Activated naive CD8-positive, alpha-beta T cell (primary cell): Measurements from ENCODE around the gene NDUFS8.

Experiments
- H3K27ac Mint-ChIP-seq: one replicate; pipeline ENCODE4 v1.8.0; 2021; ENCODE audit warnings: mixed read lengths
- H3K27me3 Mint-ChIP-seq: one replicate; pipeline ENCODE4 v1.8.0; 2021; ENCODE audit warnings: mixed read lengths
- H3K36me3 Mint-ChIP-seq: one replicate; pipeline ENCODE4 v1.8.0; 2021; ENCODE audit warnings: mixed read lengths
- H3K4me1 Mint-ChIP-seq: one replicate; pipeline ENCODE4 v1.8.0; 2021; ENCODE audit warnings: low read depth, mixed read lengths
- H3K4me3 Mint-ChIP-seq: one replicate; pipeline ENCODE4 v1.8.0; 2021; ENCODE audit warnings: mild to moderate bottlenecking, mixed read lengths
- H3K9me3 Mint-ChIP-seq: one replicate; pipeline ENCODE4 v1.8.0; 2021; ENCODE audit warnings: low read depth, mixed read lengths

The NDUFS8 gene

DNA sequence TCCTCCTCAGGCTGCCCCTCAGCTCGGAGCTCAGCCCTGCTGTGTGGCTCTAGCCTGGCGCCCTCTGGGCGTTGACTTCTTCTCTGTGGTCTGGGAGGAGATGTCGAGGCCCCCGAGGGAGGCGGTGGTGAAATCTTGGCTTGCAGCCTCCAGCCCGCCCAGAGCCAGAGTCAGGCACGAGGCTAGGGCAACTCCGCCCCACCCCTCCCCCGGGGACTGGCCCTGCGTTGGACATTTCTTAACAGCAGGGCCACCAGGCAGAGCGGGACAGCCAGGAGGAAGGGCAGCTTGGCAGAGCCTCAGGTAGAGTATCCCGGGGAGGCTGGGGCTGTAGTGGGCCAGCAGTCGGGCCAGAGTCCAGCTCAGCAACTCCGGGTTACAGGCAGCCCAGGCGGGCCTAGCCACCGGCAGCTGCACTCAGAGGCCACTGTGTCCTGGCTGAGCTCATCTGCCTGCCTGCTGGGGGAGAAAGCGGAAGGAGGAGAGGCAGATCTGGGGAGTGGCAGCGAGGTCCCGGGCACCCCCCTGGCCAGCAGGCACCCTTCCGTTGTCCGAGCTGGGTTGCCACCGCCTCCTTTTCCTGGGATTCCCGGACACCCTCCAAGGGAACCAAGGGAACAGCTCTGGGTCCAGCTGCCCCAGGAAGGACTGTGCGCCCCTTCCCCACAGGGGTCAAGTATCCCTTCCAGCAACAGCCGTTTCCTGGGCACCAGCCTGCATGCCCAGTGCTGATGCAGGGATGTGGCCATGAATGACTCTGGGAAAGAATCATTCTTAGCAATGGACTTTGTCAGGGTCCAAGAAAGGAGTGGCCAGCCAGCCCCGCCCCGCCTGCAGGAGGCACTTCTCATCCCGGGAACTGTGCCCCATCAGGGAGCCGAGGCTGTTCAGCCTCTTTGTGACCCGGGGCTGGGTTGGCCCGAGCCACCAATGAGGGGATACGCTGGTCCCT lies 20.1 kb upstream of the NDUFS8 start, which contains the start of gene ALDH3B1:
Gene ALDH3B1, plus strand, starts transcription at position 238 of the 952 bp plus-strand sequence. CDS start 4,971 bp downstream, outside the sequence.
- Mint-ChIP-seq H3K27ac (no peak within 1 kb of the TSS), H3K4me3 (no peak within 1 kb of the TSS), H3K36me3 (no peaks in the 10 kb centered on the region), H3K9me3 (no peaks in the 10 kb centered on the region), H3K27me3 (no peaks in the 10 kb centered on the region), H3K4me1 (peaks cover 8% of the 10 kb centered on the region)

- Mint-ChIP-seq H3K27ac (no peak overlapping the region), H3K9me3 (no peaks in the 10 kb centered on the region), H3K4me1 (peaks cover 8% of the 10 kb centered on the region), H3K27me3 (no peaks in the 10 kb centered on the region), H3K36me3 (no peaks in the 10 kb centered on the region), H3K4me3 (no peak overlapping the region)
These were observed 19.2 kb upstream of the NDUFS8 start for GRCh38 chr11:68011051-68011943.

DNA sequence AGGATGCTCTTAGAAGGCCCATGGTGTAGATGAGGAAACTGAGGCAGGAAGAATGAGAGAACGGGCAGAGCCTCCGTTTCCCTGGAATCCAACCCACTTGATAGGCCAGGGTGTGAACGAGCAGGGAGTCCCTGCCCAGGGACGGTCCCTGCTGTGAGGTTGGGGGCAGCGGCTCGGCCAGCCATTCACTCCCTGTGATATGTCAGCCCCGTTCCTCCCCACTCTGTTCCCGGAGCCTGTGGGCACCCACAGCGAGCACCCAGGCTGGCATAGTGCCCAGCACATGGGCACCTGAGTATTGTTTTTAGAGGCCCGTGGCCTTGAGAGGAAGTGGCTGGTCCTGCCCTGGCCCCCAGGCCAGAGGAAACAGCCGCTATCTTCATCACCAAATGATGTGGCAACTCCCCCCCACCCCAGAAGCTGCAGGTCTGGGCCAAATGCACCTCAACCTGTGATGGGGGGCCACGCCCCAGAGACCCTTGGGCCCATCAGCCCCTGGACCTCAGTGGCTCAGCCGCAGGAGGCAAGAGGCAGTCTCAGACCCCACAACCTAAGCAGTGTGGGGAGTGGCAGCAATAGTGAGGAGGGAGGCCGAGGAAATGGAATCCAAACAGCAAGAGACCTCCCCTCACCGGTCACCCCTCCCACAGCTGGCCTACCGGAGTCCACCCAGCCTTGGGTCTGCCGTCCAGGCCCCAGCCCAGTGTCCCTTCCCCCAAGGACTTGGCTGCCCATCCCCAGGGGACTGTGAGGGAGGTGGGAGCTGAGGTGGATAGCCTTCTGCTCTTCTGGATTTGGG lies 18.2 kb upstream of the NDUFS8 start:
- H3K4me1 Mint-ChIP-seq: peaks cover 8% of the 10 kb centered on the region
- no peaks in the 10 kb centered on the region for H3K36me3 Mint-ChIP-seq
- H3K9me3 Mint-ChIP-seq: no peaks in the 10 kb centered on the region
- H3K4me3 Mint-ChIP-seq: no peak overlapping the region
- no peak overlapping the region for H3K27ac Mint-ChIP-seq
- no peaks in the 10 kb centered on the region for H3K27me3 Mint-ChIP-seq

GRCh38 chr11:68012843-68013610 lies 17.5 kb upstream of the NDUFS8 start:
- H3K27me3 Mint-ChIP-seq: no peaks in the 10 kb centered on the region
- no peak overlapping the region for H3K4me3 Mint-ChIP-seq
- H3K27ac Mint-ChIP-seq: no peak overlapping the region
- peaks cover 8% of the 10 kb centered on the region for H3K4me1 Mint-ChIP-seq
- no peaks in the 10 kb centered on the region for H3K9me3 Mint-ChIP-seq
- no peaks in the 10 kb centered on the region for H3K36me3 Mint-ChIP-seq

GRCh38 chr11:68013611-68014156 lies 16.8 kb upstream of the NDUFS8 start:
- Mint-ChIP-seq H3K27me3 (no peaks in the 10 kb centered on the region), H3K9me3 (no peaks in the 10 kb centered on the region), H3K36me3 (no peaks in the 10 kb centered on the region), H3K4me3 (no peak overlapping the region), H3K4me1 (peaks cover 8% of the 10 kb centered on the region), H3K27ac (no peak overlapping the region)

- Mint-ChIP-seq H3K9me3 (no peaks in the 10 kb centered on the region), H3K4me1 (peaks cover 4% of the 10 kb centered on the region), H3K27me3 (no peaks in the 10 kb centered on the region), H3K36me3 (no peaks in the 10 kb centered on the region), H3K4me3 (no peak overlapping the region), H3K27ac (no peak overlapping the region)
These were observed 16.1 kb upstream of the NDUFS8 start for GRCh38 chr11:68014157-68014946.

GRCh38 chr11:68014947-68015447 lies 15.5 kb upstream of the NDUFS8 start:
- Mint-ChIP-seq H3K4me1 (no peaks in the 10 kb centered on the region), H3K4me3 (no peak overlapping the region), H3K27ac (no peak overlapping the region), H3K36me3 (no peaks in the 10 kb centered on the region), H3K27me3 (no peaks in the 10 kb centered on the region), H3K9me3 (no peaks in the 10 kb centered on the region)

- H3K36me3 Mint-ChIP-seq: no peaks in the 10 kb centered on the region
- no peaks in the 10 kb centered on the region for H3K4me1 Mint-ChIP-seq
These were observed 15.0 kb upstream of the NDUFS8 start for GRCh38 chr11:68015467-68015866.

GRCh38 chr11:68016161-68016903 lies 14.1 kb upstream of the NDUFS8 start:
- Mint-ChIP-seq H3K9me3 (no peaks in the 10 kb centered on the region), H3K36me3 (no peaks in the 10 kb centered on the region), H3K27ac (no peak overlapping the region), H3K27me3 (no peaks in the 10 kb centered on the region), H3K4me1 (no peaks in the 10 kb centered on the region), H3K4me3 (no peak overlapping the region)

More at GRCh38 chr11:68015467-68015866, 15.0 kb upstream of the NDUFS8 start:
- Mint-ChIP-seq H3K27me3 (no peaks in the 10 kb centered on the region), H3K9me3 (no peaks in the 10 kb centered on the region), H3K27ac (no peak overlapping the region), H3K4me3 (no peak overlapping the region)

DNA sequence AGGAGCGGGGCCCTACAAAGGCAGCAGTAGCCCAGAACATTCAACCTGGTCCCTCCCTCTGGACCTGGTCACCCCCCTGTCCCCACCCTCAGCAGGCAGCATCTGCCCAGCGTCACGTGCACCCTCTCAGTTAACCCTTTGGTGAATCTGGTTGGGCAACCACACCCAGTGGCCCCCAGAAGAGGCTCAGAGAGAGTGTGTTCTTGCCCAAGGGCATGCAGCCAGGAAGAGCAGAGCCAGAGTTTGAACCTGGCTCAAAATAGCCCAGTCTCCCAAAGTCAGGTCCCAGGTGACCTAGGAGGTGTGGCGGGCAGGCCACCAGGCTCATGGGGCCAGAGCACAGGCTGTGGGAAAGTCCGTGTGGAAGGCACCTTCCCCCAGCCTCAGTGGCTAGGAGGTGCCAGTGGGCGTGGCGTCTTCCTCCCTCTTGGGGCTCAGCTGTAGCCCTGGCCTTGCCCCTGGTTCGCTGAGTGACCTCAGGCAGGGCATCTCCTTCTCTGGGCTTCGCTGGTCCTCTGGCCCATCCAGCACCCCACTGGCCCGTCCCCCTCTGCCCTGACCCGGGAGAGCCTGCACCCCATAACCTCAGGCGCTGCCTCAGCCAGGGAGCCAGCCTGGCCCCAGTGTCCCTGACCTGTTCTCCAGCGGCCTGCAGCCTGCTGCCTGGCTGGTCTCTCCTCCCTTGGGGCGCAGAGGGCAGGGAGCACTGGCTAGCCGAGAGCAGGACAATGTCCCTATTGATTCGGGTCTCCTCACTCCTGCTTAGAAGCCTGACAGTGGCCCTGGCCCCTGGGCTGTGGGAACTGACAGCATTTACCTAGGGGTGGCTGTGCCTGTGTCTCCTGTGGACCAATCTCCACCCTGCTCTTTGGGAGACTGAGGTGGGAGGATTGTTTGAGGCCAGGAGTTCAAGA lies 13.3 kb upstream of the NDUFS8 start:
- H3K9me3 Mint-ChIP-seq: no peaks in the 10 kb centered on the region
- no peak overlapping the region for H3K4me3 Mint-ChIP-seq
- no peak overlapping the region for H3K27ac Mint-ChIP-seq
- H3K4me1 Mint-ChIP-seq: no peaks in the 10 kb centered on the region
- no peaks in the 10 kb centered on the region for H3K27me3 Mint-ChIP-seq
- no peaks in the 10 kb centered on the region for H3K36me3 Mint-ChIP-seq

DNA sequence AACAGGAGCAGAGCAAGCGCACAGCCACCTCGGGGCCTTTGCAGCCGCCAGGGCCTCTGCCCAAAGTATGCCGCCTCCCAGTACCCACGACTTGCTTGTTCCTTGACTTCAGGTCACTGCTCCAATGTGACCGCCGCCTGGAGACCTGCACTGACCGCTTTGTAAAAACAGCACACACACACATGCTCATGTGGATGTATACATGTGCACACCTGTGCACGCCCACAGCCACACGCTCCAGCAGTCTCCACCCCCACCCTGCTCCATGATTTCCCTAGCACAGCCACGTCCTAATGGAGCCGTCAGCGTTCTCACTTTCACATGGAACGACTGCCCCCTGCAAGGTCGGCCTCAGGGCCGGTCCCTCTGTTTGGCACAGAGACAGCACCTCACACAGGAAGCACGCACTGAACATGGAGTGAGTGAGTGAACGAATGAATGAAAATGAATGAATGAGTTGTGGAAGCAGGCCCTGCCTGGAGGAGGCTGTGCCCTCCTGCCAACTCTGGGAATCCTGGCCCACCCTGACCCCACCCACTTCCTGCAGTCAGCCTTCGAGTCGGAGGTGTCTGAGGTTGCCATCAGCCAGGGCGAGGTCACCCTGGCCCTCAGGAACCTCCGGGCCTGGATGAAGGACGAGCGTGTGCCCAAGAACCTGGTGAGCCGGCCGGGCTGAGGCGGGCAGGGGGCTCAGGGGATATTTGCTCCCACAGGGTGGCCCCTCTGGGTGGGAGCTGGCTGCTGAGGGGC lies 12.3 kb upstream of the NDUFS8 start:
- no peak overlapping the region for H3K27ac Mint-ChIP-seq
- H3K27me3 Mint-ChIP-seq: no peaks in the 10 kb centered on the region
- no peaks in the 10 kb centered on the region for H3K36me3 Mint-ChIP-seq
- H3K4me3 Mint-ChIP-seq: no peak overlapping the region
- H3K4me1 Mint-ChIP-seq: no peaks in the 10 kb centered on the region
- H3K9me3 Mint-ChIP-seq: no peaks in the 10 kb centered on the region
